Forelimb muscle (tissue), 1 donor: ENCODE data around the gene TMEM178A. TPM values are rescaled to one million over a fixed set of nuclear protein-coding genes. Genes with fewer than 3 reads are reported as not detected.
"Not testable (repeated sequence)": the region's sequence is repeated elsewhere in the genome, so short reads cannot be mapped to it uniquely, and the experiment has no call there.

Experiments used
- DNase-seq: peaks from one replicate; pipeline ENCODE4 v3.0.0-alpha.2; 2013; ENCODE audit warnings: low read depth
- polyA plus RNA-seq: library from polyadenylated mRNA; unstranded; fragments of 120-200 nt; gene quantifications from one replicate; pipeline ENCODE4 v1.2.1, GENCODE V29; 2013; ENCODE audit not compliant: insufficient read length

TMEM178A gene
- polyA plus RNA-seq, 1 donor, result 16.3 TPM

DNA sequence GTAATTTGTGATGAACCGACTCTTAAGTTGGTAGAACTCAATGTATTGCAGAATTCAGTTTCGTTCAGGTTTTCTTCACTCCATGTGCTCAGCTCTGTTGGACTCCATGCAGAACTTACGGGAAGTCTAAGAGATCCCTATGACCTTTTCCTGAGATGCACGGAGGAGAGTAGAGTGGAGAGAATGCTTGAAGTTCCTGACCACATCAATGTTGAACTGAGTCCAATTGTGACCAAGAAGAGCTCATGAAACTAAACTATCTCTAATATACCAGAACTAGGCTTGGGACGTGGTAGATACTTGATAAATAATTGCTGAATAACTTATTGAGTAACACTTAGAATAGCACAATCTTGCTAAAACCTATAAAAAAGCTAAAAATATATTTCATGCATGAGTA is 47.2 kb downstream of the TMEM178A start:
- no peak for DNase-seq

DNA sequence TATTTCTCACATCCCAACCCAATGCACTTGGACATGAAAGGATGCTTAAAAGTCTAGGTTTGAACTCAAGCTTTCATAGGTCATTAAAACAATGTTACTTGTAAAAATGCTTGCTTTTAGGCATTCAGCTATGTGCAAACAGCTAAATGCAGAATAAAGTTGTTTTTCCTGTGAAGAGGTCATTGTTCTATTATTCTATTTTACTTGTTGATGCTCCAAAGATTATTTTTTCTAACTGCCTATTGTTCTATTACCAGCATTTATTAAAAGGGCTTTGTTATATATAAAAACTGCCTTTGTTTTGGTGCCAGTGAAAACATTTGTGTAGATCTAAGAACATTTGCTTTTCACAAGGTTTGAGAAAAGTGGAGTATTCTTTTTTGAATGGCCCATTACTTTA is 49.4 kb downstream of the TMEM178A start:
- no peak for DNase-seq

- no peak for DNase-seq
Observed at GRCh38 chr2:39715822-39716221, 50.1 kb downstream of the TMEM178A start.

GRCh38 chr2:39717067-39717466 is 51.4 kb downstream of the TMEM178A start:
- no peak for DNase-seq

DNA sequence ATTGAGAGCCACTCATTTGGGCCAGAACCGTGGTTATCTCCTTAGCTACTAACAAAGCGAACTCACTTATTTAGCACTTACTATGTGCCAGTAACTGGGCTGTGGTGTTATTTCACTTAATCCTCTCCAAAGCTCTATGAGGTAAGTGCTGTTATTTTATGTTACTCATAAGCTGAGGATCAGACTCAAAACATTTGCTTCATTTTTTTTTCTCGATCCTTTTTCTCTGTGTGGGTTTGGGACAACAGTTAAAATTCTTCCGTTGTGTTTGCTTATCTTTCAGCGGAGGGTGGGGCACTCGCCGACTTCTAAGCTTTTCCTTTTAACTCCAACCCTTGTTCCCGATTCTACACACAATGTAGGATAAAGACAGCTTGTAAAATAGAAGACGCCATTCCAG is 52.8 kb downstream of the TMEM178A start:
- DNase-seq, result no peak

DNA sequence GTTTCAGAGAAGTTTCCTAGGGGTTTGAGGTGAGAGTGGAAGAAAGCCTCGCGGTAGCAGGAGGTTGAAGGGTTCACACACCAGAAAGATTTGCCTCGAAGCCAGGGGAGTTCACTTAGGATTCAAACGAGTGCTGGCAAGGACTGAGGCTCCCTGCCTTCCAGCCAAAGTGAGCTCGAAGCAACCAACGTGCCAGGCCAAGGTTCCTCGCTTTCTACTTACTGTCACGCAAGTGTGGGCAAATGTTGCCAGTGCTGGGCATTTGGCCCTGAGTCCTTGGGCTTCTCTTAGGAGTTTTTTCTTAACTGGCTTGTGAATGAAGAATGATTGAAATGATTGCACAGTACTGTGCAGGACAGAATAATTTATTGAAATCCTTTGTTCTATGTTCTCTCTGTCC is 53.6 kb downstream of the TMEM178A start:
- no peak for DNase-seq

DNA sequence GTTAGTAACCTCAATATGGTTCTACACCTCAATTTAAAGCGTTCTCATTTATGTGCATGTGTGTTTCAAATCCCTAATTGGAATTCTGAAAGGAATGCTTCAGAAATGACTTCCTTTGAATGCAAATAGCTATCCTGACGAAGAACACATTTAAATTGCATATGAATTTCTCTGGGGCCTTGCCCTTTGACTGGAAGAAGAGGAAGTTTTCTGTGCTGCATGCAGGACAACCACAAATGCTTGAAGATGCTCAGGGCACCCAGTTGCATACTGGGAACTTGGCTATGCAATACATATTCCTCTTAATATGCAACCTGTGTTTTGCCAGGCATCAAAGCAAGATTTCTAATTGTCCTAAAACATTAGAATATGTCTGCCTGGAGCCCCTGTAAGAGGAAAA is 55.3 kb downstream of the TMEM178A start:
- DNase-seq, result no peak

GRCh38 chr2:39723497-39723896 is 57.8 kb downstream of the TMEM178A start:
- DNase-seq, result no peak

DNA sequence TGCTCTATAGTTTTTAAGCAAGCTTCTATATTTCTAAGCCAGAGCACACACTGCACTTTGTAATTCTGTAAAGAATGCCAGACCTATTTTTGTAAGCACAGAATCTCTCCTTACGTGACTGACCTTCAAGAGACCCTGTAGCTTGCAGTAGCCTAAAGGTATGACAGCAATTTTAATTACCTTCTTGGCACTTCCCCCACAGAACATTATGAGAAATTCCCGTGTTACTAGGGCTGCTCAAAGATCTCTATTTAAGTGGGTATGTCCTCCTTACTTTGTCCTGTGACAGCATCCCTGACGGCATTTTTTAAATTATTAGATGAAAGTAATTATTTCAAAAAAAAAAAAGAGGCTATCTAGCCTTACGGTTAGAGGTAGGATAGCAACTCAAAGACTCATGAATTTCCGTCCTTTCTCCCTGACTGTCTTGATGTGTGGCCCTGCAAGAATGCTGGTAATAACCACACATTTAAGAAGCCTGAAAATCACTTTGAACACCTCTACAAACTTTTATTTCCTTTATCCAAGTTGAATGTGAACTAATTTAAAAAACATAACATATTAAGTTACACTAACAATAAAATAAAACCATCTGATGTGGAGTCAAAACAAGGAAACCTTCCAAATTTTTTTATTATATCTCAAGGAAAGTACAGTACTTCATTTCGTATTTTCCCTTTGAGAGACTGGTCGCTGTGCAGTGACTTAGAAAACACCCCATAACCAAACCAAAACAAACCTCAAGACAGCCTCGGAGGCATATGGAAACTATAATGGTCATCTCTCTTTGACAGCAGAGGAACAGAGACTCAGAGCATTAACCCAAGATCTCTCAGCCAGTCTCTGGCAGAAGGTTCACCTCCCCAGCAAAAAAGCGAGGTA is 58.5 kb downstream of the TMEM178A start:
- DNase-seq, result no peak

DNA sequence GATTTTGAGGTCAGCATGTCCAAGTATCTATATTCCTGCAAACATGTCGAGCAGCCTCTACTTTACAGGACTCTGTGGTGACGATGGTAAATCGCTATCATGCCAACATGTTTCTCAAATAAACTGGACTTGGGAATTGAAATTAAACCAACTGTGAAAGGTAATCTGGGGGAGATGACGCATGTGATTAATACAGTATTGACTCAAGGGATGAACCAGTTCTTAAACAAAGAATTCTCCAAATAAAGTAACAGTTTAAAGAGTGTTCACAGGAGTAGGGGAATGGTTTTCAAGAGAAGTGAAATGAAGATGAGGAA is 59.1 kb downstream of the TMEM178A start:
- DNase-seq, result no peak

DNA sequence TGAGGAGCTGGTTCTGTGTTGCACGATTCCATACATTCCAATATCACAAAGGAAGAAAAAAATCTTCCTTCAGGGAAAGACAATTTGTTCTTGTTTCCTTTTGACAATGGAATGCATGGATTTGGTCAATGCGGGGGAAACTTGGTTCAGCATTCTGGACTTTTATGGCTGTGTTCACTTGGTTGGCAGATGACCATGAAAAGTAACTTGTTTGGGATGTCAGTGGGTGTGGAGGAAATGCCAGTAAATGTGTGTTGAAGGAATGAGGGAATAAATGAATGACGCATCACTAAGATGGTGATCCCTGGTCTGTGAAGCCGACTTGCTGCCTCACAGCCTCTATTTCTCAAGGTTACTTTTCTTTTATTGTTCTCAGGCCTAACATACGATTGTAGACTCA is 59.7 kb downstream of the TMEM178A start:
- no peak for DNase-seq

- DNase-seq, result not testable (repeated sequence)
Observed at GRCh38 chr2:39728085-39728484, 62.4 kb downstream of the TMEM178A start.

GRCh38 chr2:39728941-39729351 is 63.2 kb downstream of the TMEM178A start:
- DNase-seq, result no peak

DNA sequence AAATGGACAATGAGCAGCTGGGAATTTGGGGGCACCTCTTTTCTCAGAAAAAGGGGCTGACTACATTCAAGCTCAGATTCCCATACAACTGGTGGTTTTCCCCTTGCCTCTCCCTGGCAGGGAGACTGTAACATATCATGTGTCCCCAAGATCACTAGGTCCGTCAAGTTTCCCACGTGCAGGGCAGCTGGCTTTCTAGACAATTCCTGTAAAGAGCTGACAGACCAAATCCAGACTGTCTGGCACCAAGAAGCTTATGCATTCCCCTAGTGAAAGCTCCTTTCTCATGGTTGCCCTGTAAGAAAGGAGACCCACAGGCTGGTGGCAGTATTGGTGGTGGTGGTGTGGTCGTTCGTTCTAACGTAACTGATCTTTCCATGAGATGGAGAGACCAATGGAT is 64.6 kb downstream of the TMEM178A start:
- DNase-seq, result no peak

DNA sequence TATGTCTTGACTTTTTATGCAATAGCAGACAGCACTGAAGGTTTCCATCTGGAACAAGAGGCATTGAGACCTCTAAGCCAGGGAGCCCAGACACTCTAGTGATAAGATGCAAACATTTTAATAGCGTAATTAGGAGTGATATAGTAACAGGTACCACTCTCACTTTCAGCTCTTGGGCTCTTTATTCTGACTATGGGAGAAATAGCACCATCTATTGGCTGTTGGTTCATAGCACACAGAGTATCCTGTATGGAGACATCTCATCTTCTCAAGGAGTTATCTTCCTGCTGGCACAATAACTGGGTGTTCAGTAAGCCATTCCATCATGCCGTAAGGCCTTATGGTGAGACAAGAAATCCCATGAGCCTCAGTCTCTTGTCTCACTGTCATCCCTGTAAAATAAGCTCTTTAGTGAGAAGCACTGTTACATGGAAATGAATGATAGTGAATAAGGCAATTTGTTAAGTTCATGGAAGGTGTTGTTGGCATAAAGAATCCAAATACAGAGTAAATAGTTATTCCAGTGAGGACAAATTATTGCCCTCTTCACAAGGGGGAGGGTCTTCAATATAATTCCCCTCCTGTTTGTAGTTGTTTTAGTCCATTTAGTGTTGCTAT is 65.1 kb downstream of the TMEM178A start:
- no peak for DNase-seq

GRCh38 chr2:39731546-39731945 is 65.8 kb downstream of the TMEM178A start:
- DNase-seq, result no peak

GRCh38 chr2:39732482-39732881 is 66.8 kb downstream of the TMEM178A start:
- peak; percentile 4 for DNase-seq

- DNase-seq, result no peak
Observed at GRCh38 chr2:39733070-39733674, 67.5 kb downstream of the TMEM178A start.

- no peak for DNase-seq
Observed at GRCh38 chr2:39734445-39734844, 68.7 kb downstream of the TMEM178A start.

DNA sequence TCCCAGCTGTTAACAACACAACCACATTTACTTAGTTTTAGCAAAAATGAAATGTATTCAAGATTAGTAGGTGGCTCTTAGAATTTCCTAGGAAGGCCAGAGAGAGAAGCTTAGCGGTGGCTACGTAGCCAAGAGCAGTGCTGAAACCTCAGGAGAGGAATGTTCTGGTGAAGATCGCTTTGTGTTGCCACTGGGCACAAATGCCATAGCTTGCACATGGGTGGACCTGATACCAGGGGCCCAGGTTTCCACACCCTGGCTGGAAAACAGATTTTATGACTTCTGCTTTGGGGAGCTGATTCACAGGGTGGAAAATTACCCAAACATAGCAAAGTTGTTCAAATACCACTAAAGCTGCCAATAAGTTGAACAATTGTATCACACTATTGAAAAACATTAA is 69.9 kb downstream of the TMEM178A start:
- no peak for DNase-seq

DNA sequence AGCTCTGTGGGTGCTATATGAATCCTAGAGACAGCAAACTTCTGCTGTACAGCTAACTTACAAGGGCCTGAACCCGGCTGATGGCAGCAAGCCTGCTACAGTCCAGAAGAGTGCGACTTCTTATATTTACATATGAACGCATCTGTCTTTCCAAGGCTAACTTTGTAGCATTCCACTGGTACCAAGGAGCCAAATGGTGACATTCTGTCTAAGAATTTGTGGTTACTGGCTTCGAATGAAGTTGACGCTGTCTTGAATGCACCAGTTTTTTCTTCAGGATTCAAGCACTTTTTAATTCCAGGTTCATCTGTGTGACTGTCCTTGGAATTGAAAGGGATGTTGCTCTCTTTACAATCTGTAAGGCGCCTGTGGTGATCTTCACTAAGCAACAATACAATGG is 70.9 kb downstream of the TMEM178A start:
- DNase-seq, result no peak

GRCh38 chr2:39737661-39738060 is 71.9 kb downstream of the TMEM178A start:
- DNase-seq, result no peak

GRCh38 chr2:39738936-39739335 is 73.2 kb downstream of the TMEM178A start:
- DNase-seq, result no peak
